AG09309 (cell line): Measurements from ENCODE around the gene SMARCB1.

ENCODE experiments used
- DNase-seq: peaks from one replicate; pipeline ENCODE4 v3.0.0-alpha.2; 2010; ENCODE audit warnings: low read depth
- H3K4me3 ChIP-seq: 2 replicates; pipeline ENCODE4 v1.5.1; 2011; ENCODE audit warnings: mild to moderate bottlenecking, low read depth, low read length, moderate library complexity; ENCODE audit not compliant: control insufficient read depth
- CTCF ChIP-seq: IDR thresholded peaks from 2 replicates; pipeline ENCODE4 v1.5.1; 2011; ENCODE audit warnings: mild to moderate bottlenecking, low read depth, low read length, inconsistent platforms; ENCODE audit not compliant: insufficient read depth, control insufficient read depth; ENCODE audit errors: missing control alignments

Gene SMARCB1

GRCh38 chr22:23774114-23774921 is 12.4 kb upstream of the SMARCB1 start:
- no peak for DNase-seq
- H3K4me3 ChIP-seq: no peak overlapping the region
- TF ChIP-seq CTCF: no peak

GRCh38 chr22:23774922-23775436 is 11.8 kb upstream of the SMARCB1 start:
- no peak for DNase-seq
- H3K4me3 ChIP-seq: no peak overlapping the region
- TF ChIP-seq CTCF: no peak

DNA sequence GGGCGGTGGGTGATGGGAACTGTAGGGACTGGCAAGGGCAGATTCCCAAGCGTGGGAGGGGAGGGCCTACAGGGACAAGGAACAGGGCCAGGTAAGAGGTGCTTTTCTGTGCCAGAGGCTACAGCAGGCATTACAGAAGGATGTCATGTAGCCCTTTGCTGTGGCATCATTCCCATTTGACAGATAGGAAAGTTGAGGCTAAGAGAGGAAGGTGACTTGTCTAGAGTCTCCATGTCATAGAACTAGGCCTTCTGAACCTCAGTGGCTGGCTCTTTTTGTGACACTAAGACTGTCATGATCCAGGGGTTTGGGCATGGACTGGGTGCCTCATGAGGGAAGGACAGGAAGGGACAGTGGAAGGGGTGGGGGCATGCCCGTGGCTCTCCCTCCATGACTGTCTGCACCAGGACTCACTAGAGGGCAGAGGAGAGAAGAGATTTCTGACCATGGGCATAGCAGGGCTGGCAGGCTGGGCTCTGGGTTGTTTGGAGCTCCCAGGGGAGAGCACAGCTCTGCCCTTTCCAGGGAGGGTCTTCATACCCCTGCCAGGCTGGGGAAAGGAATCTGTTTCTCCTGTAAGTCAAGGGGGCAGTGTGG is 10.9 kb upstream of the SMARCB1 start:
- TF ChIP-seq CTCF: no peak
- H3K4me3 ChIP-seq: no peak overlapping the region
- no peak for DNase-seq

DNA sequence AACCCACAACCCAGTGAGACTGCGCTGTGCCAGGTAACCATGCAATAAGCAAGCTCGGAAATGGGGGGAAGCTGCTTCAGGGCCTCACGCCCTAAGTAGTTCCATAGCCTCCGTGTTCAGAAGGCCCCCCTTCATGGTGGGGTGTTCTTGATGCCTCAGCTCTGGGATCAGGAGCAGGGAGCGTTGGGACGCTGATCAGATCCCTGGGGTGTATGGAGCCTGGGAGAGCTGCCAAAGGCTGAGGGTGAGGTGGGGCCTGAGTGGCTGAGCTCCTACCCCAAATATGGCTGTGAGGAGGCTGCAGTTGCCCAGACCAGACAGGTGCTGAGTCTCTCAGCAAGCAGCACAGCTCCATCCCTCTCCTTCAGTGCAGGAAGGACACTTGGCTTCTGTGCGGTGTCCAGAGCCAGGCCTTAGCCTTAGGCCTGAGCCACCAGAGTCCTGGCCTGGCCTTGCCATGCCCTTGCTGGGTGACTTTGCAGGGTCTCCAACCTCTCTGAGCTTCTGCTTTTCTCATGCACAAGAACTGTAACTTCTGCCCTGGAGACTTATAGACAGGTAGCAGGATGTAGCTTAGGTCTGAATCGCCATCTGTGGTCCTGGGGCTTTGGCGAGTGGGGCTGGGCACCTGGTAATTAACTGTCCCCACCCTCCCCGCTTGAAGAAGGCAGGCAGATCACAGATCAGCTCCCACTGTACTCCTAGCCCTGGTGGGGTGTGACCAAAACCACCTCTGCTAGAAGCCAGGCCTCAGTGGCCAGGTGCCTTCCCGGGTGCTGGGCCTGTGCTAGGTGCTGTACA is 8.8 kb upstream of the SMARCB1 start:
- DNase-seq: no peak
- no peak for TF ChIP-seq CTCF
- no peak overlapping the region for H3K4me3 ChIP-seq

DNA sequence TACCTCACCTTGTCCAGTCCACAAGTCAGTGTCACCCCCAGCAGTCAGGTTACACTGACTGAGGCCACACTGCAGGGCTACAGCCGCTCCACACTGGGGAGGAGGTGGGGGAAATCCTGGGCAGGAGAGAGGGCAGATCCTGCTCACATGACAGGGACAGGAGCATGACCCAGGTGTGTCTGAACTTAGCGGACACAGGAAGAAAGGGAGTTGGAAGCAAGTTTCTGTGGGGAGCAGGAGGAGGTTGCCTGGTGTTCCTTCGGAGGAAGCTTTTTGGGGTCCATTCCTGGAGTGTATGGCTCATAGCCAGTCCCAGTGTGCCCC is 8.2 kb upstream of the SMARCB1 start:
- H3K4me3 ChIP-seq: no peak overlapping the region
- no peak for TF ChIP-seq CTCF
- DNase-seq: no peak

DNA sequence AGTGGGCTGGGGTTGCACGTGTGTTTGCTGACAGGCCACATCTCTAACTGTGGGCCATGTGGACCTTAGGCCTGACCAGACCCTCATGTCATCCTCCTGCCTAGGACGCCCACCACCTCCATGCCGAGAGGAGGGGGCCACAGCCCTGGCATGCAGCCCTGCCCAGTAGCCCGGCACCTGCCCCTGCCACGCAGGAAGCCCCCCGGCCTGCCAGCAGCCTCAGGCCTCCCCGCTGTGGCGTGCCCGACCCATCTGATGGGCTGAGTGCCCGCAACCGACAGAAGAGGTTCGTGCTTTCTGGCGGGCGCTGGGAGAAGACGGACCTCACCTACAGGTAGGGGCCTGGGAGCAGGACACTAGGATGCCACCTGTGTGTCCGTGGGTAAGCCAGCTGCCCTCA is 7.7 kb upstream of the SMARCB1 start:
- H3K4me3 ChIP-seq: no peak overlapping the region
- no peak for TF ChIP-seq CTCF
- no peak for DNase-seq
